H9 (cell line): ENCODE data around the gene F11R. TPM values are rescaled to one million over a fixed set of nuclear protein-coding genes. Genes with fewer than 3 reads are reported as not detected.
"Not testable (repeated sequence)": the region's sequence is repeated elsewhere in the genome, so short reads cannot be mapped to it uniquely, and the experiment has no call there.

Experiments used
- DNase-seq: peaks from one replicate; pipeline ENCODE4 v3.0.0-alpha.2; 2017
- H2AFZ ChIP-seq: one replicate; pipeline ENCODE4 v1.6.1; 2013; ENCODE audit warnings: mild to moderate bottlenecking, low read length, control low read depth, moderate library complexity
- H2AK5ac ChIP-seq: 2 replicates; pipeline ENCODE4 v1.6.1; 2013; ENCODE audit warnings: low read length, control low read depth, mixed read lengths; ENCODE audit not compliant: insufficient read length
- H2BK120ac ChIP-seq: one replicate; pipeline ENCODE4 v1.6.1; 2013; ENCODE audit warnings: low read depth, mild to moderate bottlenecking, low read length, control low read depth, inconsistent platforms; ENCODE audit not compliant: poor library complexity, severe bottlenecking
- H2BK12ac ChIP-seq: 2 replicates; pipeline ENCODE4 v1.6.1; 2013; ENCODE audit warnings: low read length, control low read depth, mixed read lengths, low read depth; ENCODE audit not compliant: insufficient read length
- H2BK15ac ChIP-seq: 2 replicates; pipeline ENCODE4 v1.6.1; 2013; ENCODE audit warnings: low read depth, low read length, control low read depth
- H2BK20ac ChIP-seq: one replicate; pipeline ENCODE4 v1.6.1; 2013; ENCODE audit warnings: low read depth, mild to moderate bottlenecking, low read length, control low read depth, inconsistent platforms; ENCODE audit not compliant: poor library complexity, severe bottlenecking
- H2BK5ac ChIP-seq: 2 replicates; pipeline ENCODE4 v1.6.1; 2013; ENCODE audit warnings: low read length, control low read depth, mixed read lengths; ENCODE audit not compliant: insufficient read length
- H3K14ac ChIP-seq: 2 replicates; pipeline ENCODE4 v1.6.1; 2013; ENCODE audit warnings: low read length, control low read depth; ENCODE audit not compliant: insufficient read depth
- H3K18ac ChIP-seq: 2 replicates; pipeline ENCODE4 v1.6.1; 2013; ENCODE audit warnings: low read depth, mild to moderate bottlenecking, mixed read lengths, low read length, control low read depth; ENCODE audit not compliant: insufficient read length
- H3K23ac ChIP-seq: 2 replicates; pipeline ENCODE4 v1.6.1; 2013; ENCODE audit warnings: low read length, control low read depth, mixed read lengths, low read depth; ENCODE audit not compliant: insufficient read length
- H3K23me2 ChIP-seq: 2 replicates; pipeline ENCODE4 v1.6.1; 2013; ENCODE audit warnings: low read depth, mild to moderate bottlenecking, mixed read lengths, low read length, control low read depth; ENCODE audit not compliant: insufficient read length, poor library complexity, severe bottlenecking
- H3K27ac ChIP-seq: 2 replicates; pipeline ENCODE4 v1.5.1; 2013; ENCODE audit warnings: low read length, control low read depth, mixed read lengths, low read depth; ENCODE audit not compliant: insufficient read length
- H3K27me3 ChIP-seq: 2 replicates; pipeline ENCODE4 v1.6.1; 2013; ENCODE audit warnings: low read length, control low read depth, inconsistent platforms; ENCODE audit not compliant: insufficient read depth
- H3K4ac ChIP-seq: 2 replicates; pipeline ENCODE4 v1.6.1; 2013; ENCODE audit warnings: low read depth, mild to moderate bottlenecking, control low read depth, inconsistent platforms, low read length, moderate library complexity
- H3K4me1 ChIP-seq: 2 replicates; pipeline ENCODE4 v1.6.1; 2013; ENCODE audit warnings: low read length, control low read depth, inconsistent platforms; ENCODE audit not compliant: insufficient read depth
- H3K4me2 ChIP-seq: 2 replicates; pipeline ENCODE4 v1.6.1; 2013; ENCODE audit warnings: low read length, control low read depth, mixed read lengths; ENCODE audit not compliant: insufficient read length, insufficient read depth
- H3K56ac ChIP-seq: 2 replicates; pipeline ENCODE4 v1.6.1; 2013; ENCODE audit warnings: low read depth, mild to moderate bottlenecking, mixed read lengths, low read length, control low read depth; ENCODE audit not compliant: insufficient read length
- H3K79me1 ChIP-seq: 2 replicates; pipeline ENCODE4 v1.6.1; 2013; ENCODE audit warnings: low read depth, mild to moderate bottlenecking, moderate library complexity, low read length, control low read depth, inconsistent platforms; ENCODE audit not compliant: insufficient read depth, poor library complexity, severe bottlenecking
- H3K79me2 ChIP-seq: 2 replicates; pipeline ENCODE4 v1.6.1; 2013; ENCODE audit warnings: low read length, control low read depth, inconsistent platforms; ENCODE audit not compliant: insufficient read depth
- H3K9ac ChIP-seq: 2 replicates; pipeline ENCODE4 v1.6.1; 2013; ENCODE audit warnings: low read length, control low read depth, mixed read lengths; ENCODE audit not compliant: insufficient read length; ENCODE audit errors: extremely low read depth
- H3K9me3 ChIP-seq: one replicate; pipeline ENCODE4 v1.6.1; 2013; ENCODE audit warnings: low read depth, low read length, inconsistent platforms; ENCODE audit not compliant: control insufficient read depth
- H3T11ph ChIP-seq: one replicate; pipeline ENCODE4 v1.6.1; 2013; ENCODE audit warnings: mild to moderate bottlenecking, low read length, control low read depth, inconsistent platforms
- H4K20me1 ChIP-seq: one replicate; pipeline ENCODE4 v1.6.1; 2013; ENCODE audit not compliant: control insufficient read depth, insufficient read length, insufficient read depth
- H4K5ac ChIP-seq: 2 replicates; pipeline ENCODE4 v1.6.1; 2013; ENCODE audit warnings: low read depth, mild to moderate bottlenecking, mixed read lengths, low read length, control low read depth; ENCODE audit not compliant: insufficient read length
- H4K8ac ChIP-seq: replicated peaks from 2 replicates; pipeline ENCODE4 v1.6.1; 2013; ENCODE audit warnings: low read length, control low read depth, mixed read lengths, low read depth; ENCODE audit not compliant: insufficient read length
- H4K91ac ChIP-seq: 2 replicates; pipeline ENCODE4 v1.6.1; 2013; ENCODE audit warnings: low read depth, mild to moderate bottlenecking, moderate library complexity, mixed read lengths, low read length, control low read depth; ENCODE audit not compliant: insufficient read length
- H3K27ac Mint-ChIP-seq, 3 experiments: 2 replicates in 2 of 3; 3 replicates in 1 of 3; pipeline ENCODE4 v1.8.0; 2020 to 2021; ENCODE audit warnings: mixed read lengths in 3 of 3, mild to moderate bottlenecking in 1 of 3, moderate library complexity in 1 of 3
- H3K27me3 Mint-ChIP-seq: 2 replicates; pipeline ENCODE4 v1.8.0; 2021; ENCODE audit warnings: low read depth, mild to moderate bottlenecking, moderate library complexity, mixed read lengths
- H3K36me3 Mint-ChIP-seq, 3 experiments: 2 replicates in 2 of 3; 3 replicates in 1 of 3; pipeline ENCODE4 v1.8.0; 2020 to 2021; ENCODE audit warnings: low read depth in 3 of 3, mixed read lengths in 3 of 3; ENCODE audit not compliant: insufficient read depth in 1 of 3
- H3K4me1 Mint-ChIP-seq, 2 experiments: 2 replicates each; pipeline ENCODE4 v1.8.0; 2020; ENCODE audit warnings: mixed read lengths in 2 of 2
- H3K4me3 Mint-ChIP-seq, 2 experiments: 2 replicates in 1 of 2; 3 replicates in 1 of 2; pipeline ENCODE4 v1.8.0; 2020 to 2021; ENCODE audit warnings: mild to moderate bottlenecking in 2 of 2, mixed read lengths in 2 of 2, moderate library complexity in 1 of 2
- H3K9me3 Mint-ChIP-seq, 2 experiments: 2 replicates in 1 of 2; 3 replicates in 1 of 2; pipeline ENCODE4 v1.8.0; 2020; ENCODE audit warnings: mild to moderate bottlenecking in 2 of 2, mixed read lengths in 2 of 2, moderate library complexity in 1 of 2
- WGBS: extraction: QIAGEN DNeasy Blood & Tissue Kit; methylation state at CpG from one replicate; pipeline ENCODE4 v1.1.7; 2013; ENCODE audit warnings: missing lambda C conversion rate, low lambda C conversion rate, mixed read lengths; ENCODE audit not compliant: insufficient read length; ENCODE audit errors: extremely low coverage; 5-methylcytosine and 5-hydroxymethylcytosine counted together
- total RNA-seq: library from RNA; stranded (reverse); gene quantifications from 2 replicates; pipeline ENCODE4 v1.2.1, GENCODE V29; 2021
- TF ChIP-seq, protein P1 (sequence below): fragments of 200-600 bp; sonication (generic); conservative IDR thresholded peaks from 3 replicates; pipeline ENCODE4 v1.8.0; 2021; ENCODE audit warnings: antibody characterized with exemption, mild to moderate bottlenecking

The F11R gene
- total RNA-seq, 1 experiment from 2014 or later, result 174 TPM

DNA sequence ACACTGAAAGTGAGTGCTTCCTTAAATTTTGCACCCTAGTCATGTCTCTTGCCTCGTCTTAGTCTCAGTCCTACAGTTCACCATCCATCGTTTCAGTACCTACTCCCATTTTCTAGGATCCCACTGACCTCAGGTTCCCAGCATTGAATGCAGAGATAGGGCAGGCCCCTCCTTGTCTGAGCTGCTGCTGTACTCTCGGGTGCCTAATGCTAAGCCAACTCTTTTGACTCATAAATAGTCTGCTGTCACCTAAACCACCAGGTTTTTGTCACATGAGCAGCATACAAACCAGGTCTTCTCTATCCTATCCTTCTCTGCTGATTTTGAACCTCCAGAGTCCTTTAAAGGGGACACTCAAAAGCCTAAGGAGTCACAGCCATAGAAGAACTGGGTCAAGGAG is 45.7 kb upstream of the F11R start:
- no peaks in the 10 kb centered on the region; the same call in 1 of the 2 replicates for H3K4me1 ChIP-seq
- no peak overlapping the region for H2AFZ ChIP-seq
- H4K20me1 ChIP-seq, result no peaks in the 10 kb centered on the region
- Mint-ChIP-seq H3K27ac (no peak overlapping the region), H3K4me3 (no peak overlapping the region), H3K36me3 (no peaks in the 10 kb centered on the region), H3K4me1 (peaks cover 18 to 19% of the 10 kb centered on the region in 2 experiments), H3K27me3 (peaks cover 15% of the 10 kb centered on the region), H3K9me3 (no peaks in the 10 kb centered on the region)
- H2BK120ac ChIP-seq, result no peak overlapping the region
- no peaks in the 10 kb centered on the region for H3K23me2 ChIP-seq
- no peak overlapping the region for H4K8ac ChIP-seq
- no peak overlapping the region for H2BK20ac ChIP-seq
- no peak overlapping the region for H4K5ac ChIP-seq
- WGBS, result no CpG with 5 or more reads among the region's 3 CpGs
- no peak overlapping the region for H4K91ac ChIP-seq
- H3K56ac ChIP-seq, result no peak overlapping the region
- H3K27ac ChIP-seq, result no peak overlapping the region
- no peaks in the 10 kb centered on the region for H3K79me2 ChIP-seq
- H3K18ac ChIP-seq, result no peak overlapping the region
- no peak overlapping the region for H3K14ac ChIP-seq
- H2BK5ac ChIP-seq, result no peak overlapping the region
- no peak overlapping the region for H3T11ph ChIP-seq
- H3K4ac ChIP-seq, result no peak overlapping the region
- no peak overlapping the region for H3K23ac ChIP-seq
- no peak overlapping the region for H2BK15ac ChIP-seq
- no peak overlapping the region for H3K9ac ChIP-seq
- H2AK5ac ChIP-seq, result no peak overlapping the region
- H3K9me3 ChIP-seq, result no peaks in the 10 kb centered on the region
- no peaks in the 10 kb centered on the region for H3K27me3 ChIP-seq
- H2BK12ac ChIP-seq, result no peak overlapping the region
- H3K79me1 ChIP-seq, result no peaks in the 10 kb centered on the region
- H3K4me2 ChIP-seq, result no peak overlapping the region
- TF ChIP-seq, protein P1, sequence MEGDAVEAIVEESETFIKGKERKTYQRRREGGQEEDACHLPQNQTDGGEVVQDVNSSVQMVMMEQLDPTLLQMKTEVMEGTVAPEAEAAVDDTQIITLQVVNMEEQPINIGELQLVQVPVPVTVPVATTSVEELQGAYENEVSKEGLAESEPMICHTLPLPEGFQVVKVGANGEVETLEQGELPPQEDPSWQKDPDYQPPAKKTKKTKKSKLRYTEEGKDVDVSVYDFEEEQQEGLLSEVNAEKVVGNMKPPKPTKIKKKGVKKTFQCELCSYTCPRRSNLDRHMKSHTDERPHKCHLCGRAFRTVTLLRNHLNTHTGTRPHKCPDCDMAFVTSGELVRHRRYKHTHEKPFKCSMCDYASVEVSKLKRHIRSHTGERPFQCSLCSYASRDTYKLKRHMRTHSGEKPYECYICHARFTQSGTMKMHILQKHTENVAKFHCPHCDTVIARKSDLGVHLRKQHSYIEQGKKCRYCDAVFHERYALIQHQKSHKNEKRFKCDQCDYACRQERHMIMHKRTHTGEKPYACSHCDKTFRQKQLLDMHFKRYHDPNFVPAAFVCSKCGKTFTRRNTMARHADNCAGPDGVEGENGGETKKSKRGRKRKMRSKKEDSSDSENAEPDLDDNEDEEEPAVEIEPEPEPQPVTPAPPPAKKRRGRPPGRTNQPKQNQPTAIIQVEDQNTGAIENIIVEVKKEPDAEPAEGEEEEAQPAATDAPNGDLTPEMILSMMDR, result no peak
- no peak for DNase-seq

DNA sequence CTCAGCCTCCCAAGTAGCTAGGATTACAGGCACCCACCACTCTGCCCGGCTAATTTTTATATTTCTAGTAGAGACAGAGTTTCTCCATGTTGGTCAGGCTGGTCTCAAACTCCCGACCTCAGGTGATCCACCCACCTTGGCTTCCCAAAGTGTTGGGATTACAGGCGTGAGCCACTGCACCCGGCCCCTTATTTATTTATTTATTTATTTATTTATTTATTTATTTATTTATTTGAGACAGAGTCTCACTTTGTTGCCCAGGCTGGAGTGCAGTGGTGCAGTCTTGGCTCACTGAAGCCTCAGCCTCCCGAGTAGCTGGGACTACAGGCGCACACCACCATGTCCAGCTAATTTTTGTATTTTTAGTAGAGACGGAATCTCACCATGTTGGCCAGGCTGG is 44.7 kb upstream of the F11R start:
- peaks cover 16 to 19% of the 10 kb centered on the region in 2 experiments for H3K4me1 Mint-ChIP-seq
- H3K27ac ChIP-seq, H2BK20ac ChIP-seq, H3K27ac Mint-ChIP-seq, H3K4ac ChIP-seq, H4K5ac ChIP-seq, H3K36me3 Mint-ChIP-seq, H2BK5ac ChIP-seq, H3K4me1 ChIP-seq, H3K18ac ChIP-seq, H3K4me3 Mint-ChIP-seq, H3T11ph ChIP-seq, H2AFZ ChIP-seq, H4K8ac ChIP-seq, H3K27me3 ChIP-seq, H3K56ac ChIP-seq, H3K79me2 ChIP-seq, H3K14ac ChIP-seq, H2AK5ac ChIP-seq, H4K20me1 ChIP-seq, H3K23me2 ChIP-seq, H3K9ac ChIP-seq, H2BK15ac ChIP-seq, H2BK120ac ChIP-seq, H2BK12ac ChIP-seq, H3K23ac ChIP-seq, H4K91ac ChIP-seq, H3K9me3 ChIP-seq, H3K9me3 Mint-ChIP-seq, H3K4me2 ChIP-seq, DNase-seq, H3K79me1 ChIP-seq: not testable (repeated sequence)
- peaks cover 15% of the 10 kb centered on the region for H3K27me3 Mint-ChIP-seq
- WGBS, result no CpG with 5 or more reads among the region's 7 CpGs
